Body of pancreas (tissue), 4 donors: ENCODE results near the gene REELD1. TPM values are rescaled to one million over a fixed set of nuclear protein-coding genes. Genes with fewer than 3 reads are reported as not detected.

Experiments
- ATAC-seq: fragments of 150-250 bp; one replicate; pipeline ENCODE4 v1.9.1; 2016
- DNase-seq, 4 donors: peaks; one replicate each; pipeline ENCODE4 v3.0.0-alpha.2; 2019
- H3K27ac ChIP-seq, 4 donors: fragments of 200-600 bp; sonication (generic); 1 replicate in 3 of 4; 2 replicates in 1 of 4; pipeline versions ENCODE4 v1.5.1 to v1.6.1; 2016 to 2019; ENCODE audit warnings: mild to moderate bottlenecking in 1 of 4, mixed read lengths in 1 of 4, moderate library complexity in 1 of 4
- H3K27me3 ChIP-seq, 2 donors: fragments of 200-600 bp; sonication (generic); one replicate each; pipeline ENCODE4 v1.6.0; 2016; ENCODE audit warnings: mild to moderate bottlenecking in 1 of 2
- H3K36me3 ChIP-seq, 2 donors: fragments of 200-600 bp; sonication (generic); replicated peaks in 1 of 2; 2 replicates each; pipeline ENCODE4 v1.5.1; 2016; ENCODE audit warnings: low read depth in 2 of 2; ENCODE audit not compliant: insufficient read depth in 1 of 2
- H3K4me1 ChIP-seq: fragments of 200-600 bp; sonication (generic); one replicate; pipeline ENCODE4 v1.6.0; 2016
- H3K4me3 ChIP-seq, 2 donors: fragments of 200-600 bp; sonication (generic); 1 replicate in 1 of 2; 2 replicates in 1 of 2; pipeline ENCODE4 v1.5.1; 2016 to 2019
- H3K9me3 ChIP-seq, 3 donors: fragments of 200-600 bp; sonication (generic); 1 replicate in 2 of 3; 2 replicates in 1 of 3; pipeline ENCODE4 v1.5.1; 2016
- POLR2A ChIP-seq, 3 donors: fragments of 450-650 bp; IDR thresholded peaks; one replicate each; pipeline ENCODE4 v1.6.1; 2016; ENCODE audit warnings: antibody characterized with exemption in 3 of 3, mild to moderate bottlenecking in 2 of 3
- WGBS, 2 donors: methylation state at CpG; one replicate each; pipeline ENCODE4 v1.1.5; 2017; 5-methylcytosine and 5-hydroxymethylcytosine counted together
- intact Hi-C: fragments of 100-400 bp; cut with DNase I; formaldehyde crosslinking; loops from one replicate; pipeline ENCODE4 v1.15.1; 2023
- total RNA-seq, 2 donors: library from RNA; depleted of rRNA; stranded (reverse); fragments of >200 nt; gene quantifications; one replicate each; pipeline ENCODE4 v1.1.0, GENCODE V29; 2016
- TF ChIP-seq, protein P1 (sequence below), 7 experiments: fragments of 450-650 bp in 4 of 7; fragments of 200-600 bp in 3 of 7; sonication (generic) in 3 of 7; IDR thresholded peaks; one replicate each; pipeline ENCODE4 v1.5.1; 2016 to 2019; ENCODE audit warnings: antibody characterized with exemption in 7 of 7

Gene REELD1
- total RNA-seq, 2 donors from 2014 or later, result 0.78 TPM; not detected in 1

DNA sequence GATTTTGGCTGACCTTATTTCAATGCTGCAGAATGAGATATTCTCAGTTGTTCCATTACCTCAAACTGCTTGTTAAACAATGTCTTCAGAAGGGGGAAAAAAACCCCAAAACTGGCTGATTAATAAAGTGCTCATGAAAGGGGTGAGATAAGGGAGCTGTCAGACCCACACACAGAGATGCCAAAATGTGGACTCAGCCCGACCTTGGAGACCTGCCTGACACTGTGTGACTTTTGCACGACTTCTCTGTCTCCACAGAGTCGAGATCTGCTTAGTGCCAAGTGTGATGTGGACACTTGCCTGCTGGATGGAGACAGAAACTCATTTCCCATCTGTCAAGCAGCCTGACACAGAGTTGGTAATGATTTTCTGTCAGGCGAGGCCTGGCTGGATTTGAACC, 31.5 kb downstream of the REELD1 start:
- 12 to 17% methylated on average over 4 of the region's 4 CpGs for whole genome bisulfite sequencing, 2 donors
- Histone ChIP-seq H3K36me3 (no peaks in the 10 kb centered on the region), H3K4me3 (no peak overlapping the region), H3K4me1 (peaks cover 20% of the 10 kb centered on the region), H3K27me3 (no peaks in the 10 kb centered on the region), H3K27ac (no peak overlapping the region), H3K9me3 (no peaks in the 10 kb centered on the region)
- intact Hi-C loops, result no loop called here
- TF ChIP-seq, protein P1, sequence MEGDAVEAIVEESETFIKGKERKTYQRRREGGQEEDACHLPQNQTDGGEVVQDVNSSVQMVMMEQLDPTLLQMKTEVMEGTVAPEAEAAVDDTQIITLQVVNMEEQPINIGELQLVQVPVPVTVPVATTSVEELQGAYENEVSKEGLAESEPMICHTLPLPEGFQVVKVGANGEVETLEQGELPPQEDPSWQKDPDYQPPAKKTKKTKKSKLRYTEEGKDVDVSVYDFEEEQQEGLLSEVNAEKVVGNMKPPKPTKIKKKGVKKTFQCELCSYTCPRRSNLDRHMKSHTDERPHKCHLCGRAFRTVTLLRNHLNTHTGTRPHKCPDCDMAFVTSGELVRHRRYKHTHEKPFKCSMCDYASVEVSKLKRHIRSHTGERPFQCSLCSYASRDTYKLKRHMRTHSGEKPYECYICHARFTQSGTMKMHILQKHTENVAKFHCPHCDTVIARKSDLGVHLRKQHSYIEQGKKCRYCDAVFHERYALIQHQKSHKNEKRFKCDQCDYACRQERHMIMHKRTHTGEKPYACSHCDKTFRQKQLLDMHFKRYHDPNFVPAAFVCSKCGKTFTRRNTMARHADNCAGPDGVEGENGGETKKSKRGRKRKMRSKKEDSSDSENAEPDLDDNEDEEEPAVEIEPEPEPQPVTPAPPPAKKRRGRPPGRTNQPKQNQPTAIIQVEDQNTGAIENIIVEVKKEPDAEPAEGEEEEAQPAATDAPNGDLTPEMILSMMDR (IDR thresholded peaks at IDR 0.05), result no peak
- no peak for TF ChIP-seq POLR2A (IDR thresholded peaks at IDR 0.05)
- no peak for ATAC-seq
- no peak for DNase-seq

DNA sequence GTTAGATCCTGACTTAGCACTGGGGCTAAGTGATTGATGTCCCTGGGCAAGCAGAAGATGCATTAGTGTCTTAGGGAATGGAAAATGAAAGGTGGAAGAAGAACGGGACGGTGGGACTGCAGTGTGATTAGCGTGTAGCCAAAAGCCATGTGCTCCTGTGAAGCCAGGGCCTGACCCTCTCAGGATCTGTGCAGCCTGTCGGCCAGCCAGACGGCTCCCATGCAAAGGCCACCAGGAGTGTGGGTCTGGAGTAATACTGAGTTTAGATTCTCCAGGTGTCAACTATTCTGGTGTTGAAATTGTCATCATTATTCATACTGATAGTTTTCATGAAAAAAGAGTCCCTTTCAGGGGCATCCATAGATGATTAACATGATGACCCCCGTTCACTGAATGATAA, 32.0 kb downstream of the REELD1 start:
- no peaks in the 10 kb centered on the region for H3K36me3 ChIP-seq
- intact Hi-C loops, result no loop called here
- 55 to 60% methylated on average over 6 of the region's 6 CpGs for WGBS, 2 donors
- H3K27ac ChIP-seq, result no peak overlapping the region
- ATAC-seq, result no peak
- no peaks in the 10 kb centered on the region for H3K27me3 ChIP-seq
- no peak overlapping the region for H3K4me3 ChIP-seq
- no peak for DNase-seq
- no peak for TF ChIP-seq POLR2A (IDR thresholded peaks at IDR 0.05)
- TF ChIP-seq, protein P1 (IDR thresholded peaks at IDR 0.05), result no peak
- H3K9me3 ChIP-seq, result no peaks in the 10 kb centered on the region
- H3K4me1 ChIP-seq, result peaks cover 20% of the 10 kb centered on the region

DNA sequence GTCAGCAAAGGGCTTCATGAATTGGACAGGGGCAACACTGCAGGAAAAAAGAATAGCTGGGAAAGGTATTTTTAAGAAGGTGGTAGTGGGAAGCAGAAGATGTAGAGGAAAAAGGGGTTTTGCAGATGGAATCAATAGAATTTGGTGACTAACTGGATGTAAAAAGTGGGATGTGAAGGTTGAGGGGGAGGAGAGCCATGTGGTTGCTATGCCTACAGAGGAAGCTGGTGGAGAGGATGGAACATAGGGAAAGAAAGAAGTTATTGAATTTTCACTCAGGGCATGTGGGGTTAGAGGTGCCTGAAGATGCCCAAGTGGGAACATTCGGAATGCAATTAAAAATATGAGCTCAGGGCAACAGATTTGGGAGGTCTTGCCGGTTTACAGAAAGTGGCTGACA, 33.0 kb downstream of the REELD1 start:
- TF ChIP-seq, protein P1 (IDR thresholded peaks at IDR 0.05), result no peak
- TF ChIP-seq POLR2A (IDR thresholded peaks at IDR 0.05), result no peak
- H3K4me1 ChIP-seq, result peaks cover 11% of the 10 kb centered on the region
- no peaks in the 10 kb centered on the region for H3K27me3 ChIP-seq
- no peak overlapping the region for H3K27ac ChIP-seq
- intact Hi-C loops, result no loop called here
- H3K36me3 ChIP-seq, result no peaks in the 10 kb centered on the region
- WGBS, 2 donors, result 42 to 45% methylated on average over 2 of the region's 2 CpGs
- H3K9me3 ChIP-seq, result no peaks in the 10 kb centered on the region
- no peak for ATAC-seq
- no peak for DNase-seq
- no peak overlapping the region for H3K4me3 ChIP-seq

DNA sequence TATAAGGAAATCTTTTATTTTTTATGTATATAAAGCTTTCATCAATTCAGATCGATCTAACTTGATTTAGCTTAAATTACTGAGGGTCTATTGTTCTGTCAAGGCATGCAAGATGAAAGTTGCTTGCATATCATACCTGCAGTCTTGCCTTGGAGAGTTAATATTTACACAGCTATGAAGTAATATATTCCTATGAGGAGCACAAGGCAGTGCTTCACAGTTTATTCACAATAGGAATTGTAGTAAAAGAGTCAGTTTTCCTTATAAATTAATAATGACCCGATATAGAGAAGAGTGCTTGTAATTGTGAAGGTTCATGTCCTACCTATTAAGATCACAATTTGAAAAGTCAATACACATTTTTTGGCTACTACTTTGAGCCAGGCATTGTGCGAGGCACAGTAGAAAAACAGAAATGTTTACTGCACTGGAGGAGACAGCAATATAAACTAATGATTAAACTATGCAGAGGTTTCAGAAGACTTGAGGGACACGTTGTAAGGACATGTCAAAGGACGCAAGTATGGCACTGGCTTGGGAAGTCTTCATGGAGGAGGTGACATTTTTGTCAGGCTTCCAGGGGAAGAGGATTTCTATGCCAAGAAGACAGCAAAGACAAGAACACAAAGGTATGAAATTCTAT, 38.8 kb downstream of the REELD1 start:
- 52 to 56% methylated on average over 5 of the region's 5 CpGs for WGBS, 2 donors
- DNase-seq (no peak), ATAC-seq (no peak)
- intact Hi-C loops, result no loop called here
- H3K27me3 ChIP-seq, result no peaks in the 10 kb centered on the region
- H3K9me3 ChIP-seq, result no peaks in the 10 kb centered on the region
- TF ChIP-seq POLR2A (IDR thresholded peaks at IDR 0.05), result no peak
- TF ChIP-seq, protein P1 (IDR thresholded peaks at IDR 0.05), result no peak
- H3K36me3 ChIP-seq, result no peaks in the 10 kb centered on the region
- no peak overlapping the region for H3K4me3 ChIP-seq
- no peak overlapping the region for H3K27ac ChIP-seq
- H3K4me1 ChIP-seq, result no peaks in the 10 kb centered on the region

DNA sequence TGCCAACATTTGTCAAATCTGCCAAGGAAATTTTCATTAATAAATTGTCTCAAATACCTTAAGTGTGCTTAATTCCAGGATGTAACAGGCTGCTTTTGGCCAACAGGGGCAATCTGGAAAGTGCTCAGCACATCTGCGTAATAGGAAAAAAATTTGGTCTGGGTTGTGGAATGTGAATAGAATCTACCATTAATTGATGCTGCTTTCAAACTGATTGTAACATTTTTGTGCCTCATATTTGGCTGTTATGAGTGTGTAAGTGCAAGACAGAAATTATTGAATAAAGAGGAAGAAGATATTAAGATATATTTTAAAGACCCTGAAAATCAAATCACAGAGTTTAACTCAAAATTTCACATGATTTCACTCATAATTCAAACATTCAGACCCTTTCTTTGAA, 41.1 kb downstream of the REELD1 start:
- H3K36me3 ChIP-seq, result no peaks in the 10 kb centered on the region
- DNase-seq, result no peak
- no peak for ATAC-seq
- H3K27me3 ChIP-seq, result no peaks in the 10 kb centered on the region
- intact Hi-C loops, result no loop called here
- H3K4me1 ChIP-seq, result no peaks in the 10 kb centered on the region
- H3K9me3 ChIP-seq, result no peaks in the 10 kb centered on the region
- H3K4me3 ChIP-seq, result no peak overlapping the region
- H3K27ac ChIP-seq, result no peak overlapping the region
- TF ChIP-seq, protein P1 (IDR thresholded peaks at IDR 0.05), result no peak
- TF ChIP-seq POLR2A (IDR thresholded peaks at IDR 0.05), result no peak
- WGBS, 2 donors, result 88 to 91% methylated on average over 1 of the region's 1 CpG
